ENCODE measurements around the gene ZNF226. TPM values are rescaled to one million over a fixed set of nuclear protein-coding genes. Genes with fewer than 3 reads are reported as not detected.

ZNF226 gene
- total and polyA plus RNA-seq, 9 of the 15 experiments (the other 6 are each of a cell fraction or from before 2014, with no cell fraction given) = 6.2 to 19.4 (median 9.3) TPM

DNA sequence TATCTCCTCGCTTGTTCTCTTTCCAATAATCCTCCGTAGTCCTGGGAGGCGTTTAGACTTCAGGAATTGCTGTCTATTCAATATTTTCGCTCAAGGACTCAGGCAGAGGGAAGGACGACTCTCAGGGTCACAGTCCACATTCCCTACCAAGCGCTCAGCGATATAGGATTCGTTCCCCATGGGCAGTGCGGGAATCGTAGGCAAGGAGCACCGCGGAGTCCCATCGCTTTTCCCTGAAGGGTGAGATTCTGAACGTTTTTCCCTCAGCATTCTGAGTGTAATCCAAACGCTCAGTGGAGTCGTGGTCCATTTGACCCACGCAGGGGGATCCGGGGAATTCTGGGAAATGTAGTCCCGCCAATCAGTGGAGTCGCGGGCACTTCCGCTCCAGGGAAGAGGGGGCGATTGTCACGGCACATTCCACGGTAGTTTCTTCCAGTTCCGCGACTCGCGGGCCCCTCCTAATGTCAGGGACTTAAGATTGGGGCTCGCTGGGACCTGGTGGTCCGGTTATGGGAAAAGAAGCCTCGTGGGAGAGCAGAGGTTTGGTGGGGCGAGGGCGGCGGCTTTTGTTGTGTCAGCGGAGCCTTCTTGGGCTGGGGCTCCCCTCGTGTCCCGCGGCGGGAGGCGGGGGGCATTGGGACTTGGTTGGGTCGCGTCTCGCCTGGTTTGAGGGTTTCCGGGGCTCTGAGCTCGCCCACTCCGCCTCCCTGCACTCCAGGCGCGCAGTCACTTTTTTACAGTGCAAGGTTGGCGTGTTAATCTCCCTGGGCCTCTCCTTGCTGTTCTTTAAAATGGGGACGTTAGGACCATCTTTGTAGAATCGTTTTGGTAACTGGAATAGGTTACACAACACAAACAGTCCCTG lies 23.5 kb upstream of the ZNF226 start, which contains the start of gene ZNF234 (continued):
- TF ChIP-seq, protein P1, sequence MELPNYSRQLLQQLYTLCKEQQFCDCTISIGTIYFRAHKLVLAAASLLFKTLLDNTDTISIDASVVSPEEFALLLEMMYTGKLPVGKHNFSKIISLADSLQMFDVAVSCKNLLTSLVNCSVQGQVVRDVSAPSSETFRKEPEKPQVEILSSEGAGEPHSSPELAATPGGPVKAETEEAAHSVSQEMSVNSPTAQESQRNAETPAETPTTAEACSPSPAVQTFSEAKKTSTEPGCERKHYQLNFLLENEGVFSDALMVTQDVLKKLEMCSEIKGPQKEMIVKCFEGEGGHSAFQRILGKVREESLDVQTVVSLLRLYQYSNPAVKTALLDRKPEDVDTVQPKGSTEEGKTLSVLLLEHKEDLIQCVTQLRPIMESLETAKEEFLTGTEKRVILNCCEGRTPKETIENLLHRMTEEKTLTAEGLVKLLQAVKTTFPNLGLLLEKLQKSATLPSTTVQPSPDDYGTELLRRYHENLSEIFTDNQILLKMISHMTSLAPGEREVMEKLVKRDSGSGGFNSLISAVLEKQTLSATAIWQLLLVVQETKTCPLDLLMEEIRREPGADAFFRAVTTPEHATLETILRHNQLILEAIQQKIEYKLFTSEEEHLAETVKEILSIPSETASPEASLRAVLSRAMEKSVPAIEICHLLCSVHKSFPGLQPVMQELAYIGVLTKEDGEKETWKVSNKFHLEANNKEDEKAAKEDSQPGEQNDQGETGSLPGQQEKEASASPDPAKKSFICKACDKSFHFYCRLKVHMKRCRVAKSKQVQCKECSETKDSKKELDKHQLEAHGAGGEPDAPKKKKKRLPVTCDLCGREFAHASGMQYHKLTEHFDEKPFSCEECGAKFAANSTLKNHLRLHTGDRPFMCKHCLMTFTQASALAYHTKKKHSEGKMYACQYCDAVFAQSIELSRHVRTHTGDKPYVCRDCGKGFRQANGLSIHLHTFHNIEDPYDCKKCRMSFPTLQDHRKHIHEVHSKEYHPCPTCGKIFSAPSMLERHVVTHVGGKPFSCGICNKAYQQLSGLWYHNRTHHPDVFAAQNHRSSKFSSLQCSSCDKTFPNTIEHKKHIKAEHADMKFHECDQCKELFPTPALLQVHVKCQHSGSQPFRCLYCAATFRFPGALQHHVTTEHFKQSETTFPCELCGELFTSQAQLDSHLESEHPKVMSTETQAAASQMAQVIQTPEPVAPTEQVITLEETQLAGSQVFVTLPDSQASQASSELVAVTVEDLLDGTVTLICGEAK (IDR thresholded peaks at IDR 0.05) = peak; percentile 71
- TF ChIP-seq, protein P1 (CRISPR knock-in tag; IDR thresholded peaks at IDR 0.05) = no peak
- TF ChIP-seq NR2C2 (CRISPR knock-in tag; IDR thresholded peaks at IDR 0.05) = peak; percentile 61; the same call in 1 of the 2 replicates
- peak; percentile 90 for TF ChIP-seq NR2C2 (tag; IDR thresholded peaks at IDR 0.05)
- no peak for TF ChIP-seq FOXA3 (CRISPR knock-in tag; conservative IDR thresholded peaks at IDR 0.05 in 1 of 2, IDR thresholded peaks at IDR 0.05 in 1 of 2)
- TF ChIP-seq, protein P2, sequence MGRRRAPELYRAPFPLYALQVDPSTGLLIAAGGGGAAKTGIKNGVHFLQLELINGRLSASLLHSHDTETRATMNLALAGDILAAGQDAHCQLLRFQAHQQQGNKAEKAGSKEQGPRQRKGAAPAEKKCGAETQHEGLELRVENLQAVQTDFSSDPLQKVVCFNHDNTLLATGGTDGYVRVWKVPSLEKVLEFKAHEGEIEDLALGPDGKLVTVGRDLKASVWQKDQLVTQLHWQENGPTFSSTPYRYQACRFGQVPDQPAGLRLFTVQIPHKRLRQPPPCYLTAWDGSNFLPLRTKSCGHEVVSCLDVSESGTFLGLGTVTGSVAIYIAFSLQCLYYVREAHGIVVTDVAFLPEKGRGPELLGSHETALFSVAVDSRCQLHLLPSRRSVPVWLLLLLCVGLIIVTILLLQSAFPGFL (CRISPR knock-in tag; IDR thresholded peaks at IDR 0.05) = no peak
- no peak for TF ChIP-seq KAT7 (CRISPR knock-in tag; IDR thresholded peaks at IDR 0.05; ENCODE audit: borderline replicate concordance)
- TF ChIP-seq ELF1 (tag; IDR thresholded peaks at IDR 0.05) = peak; percentile 88
- TF ChIP-seq GABPA (tag; conservative IDR thresholded peaks at IDR 0.05; ENCODE audit: low read depth) = peak; percentile 82
- TF ChIP-seq GABPB1 (CRISPR knock-in tag; IDR thresholded peaks at IDR 0.05) = peak; percentile 66; the same call in 1 of the 2 replicates
- TF ChIP-seq, protein P3, sequence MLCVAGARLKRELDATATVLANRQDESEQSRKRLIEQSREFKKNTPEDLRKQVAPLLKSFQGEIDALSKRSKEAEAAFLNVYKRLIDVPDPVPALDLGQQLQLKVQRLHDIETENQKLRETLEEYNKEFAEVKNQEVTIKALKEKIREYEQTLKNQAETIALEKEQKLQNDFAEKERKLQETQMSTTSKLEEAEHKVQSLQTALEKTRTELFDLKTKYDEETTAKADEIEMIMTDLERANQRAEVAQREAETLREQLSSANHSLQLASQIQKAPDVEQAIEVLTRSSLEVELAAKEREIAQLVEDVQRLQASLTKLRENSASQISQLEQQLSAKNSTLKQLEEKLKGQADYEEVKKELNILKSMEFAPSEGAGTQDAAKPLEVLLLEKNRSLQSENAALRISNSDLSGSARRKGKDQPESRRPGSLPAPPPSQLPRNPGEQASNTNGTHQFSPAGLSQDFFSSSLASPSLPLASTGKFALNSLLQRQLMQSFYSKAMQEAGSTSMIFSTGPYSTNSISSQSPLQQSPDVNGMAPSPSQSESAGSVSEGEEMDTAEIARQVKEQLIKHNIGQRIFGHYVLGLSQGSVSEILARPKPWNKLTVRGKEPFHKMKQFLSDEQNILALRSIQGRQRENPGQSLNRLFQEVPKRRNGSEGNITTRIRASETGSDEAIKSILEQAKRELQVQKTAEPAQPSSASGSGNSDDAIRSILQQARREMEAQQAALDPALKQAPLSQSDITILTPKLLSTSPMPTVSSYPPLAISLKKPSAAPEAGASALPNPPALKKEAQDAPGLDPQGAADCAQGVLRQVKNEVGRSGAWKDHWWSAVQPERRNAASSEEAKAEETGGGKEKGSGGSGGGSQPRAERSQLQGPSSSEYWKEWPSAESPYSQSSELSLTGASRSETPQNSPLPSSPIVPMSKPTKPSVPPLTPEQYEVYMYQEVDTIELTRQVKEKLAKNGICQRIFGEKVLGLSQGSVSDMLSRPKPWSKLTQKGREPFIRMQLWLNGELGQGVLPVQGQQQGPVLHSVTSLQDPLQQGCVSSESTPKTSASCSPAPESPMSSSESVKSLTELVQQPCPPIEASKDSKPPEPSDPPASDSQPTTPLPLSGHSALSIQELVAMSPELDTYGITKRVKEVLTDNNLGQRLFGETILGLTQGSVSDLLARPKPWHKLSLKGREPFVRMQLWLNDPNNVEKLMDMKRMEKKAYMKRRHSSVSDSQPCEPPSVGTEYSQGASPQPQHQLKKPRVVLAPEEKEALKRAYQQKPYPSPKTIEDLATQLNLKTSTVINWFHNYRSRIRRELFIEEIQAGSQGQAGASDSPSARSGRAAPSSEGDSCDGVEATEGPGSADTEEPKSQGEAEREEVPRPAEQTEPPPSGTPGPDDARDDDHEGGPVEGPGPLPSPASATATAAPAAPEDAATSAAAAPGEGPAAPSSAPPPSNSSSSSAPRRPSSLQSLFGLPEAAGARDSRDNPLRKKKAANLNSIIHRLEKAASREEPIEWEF (CRISPR knock-in tag; IDR thresholded peaks at IDR 0.05) = no peak
